Right forelimb (tissue), 1 donor: ENCODE results near the gene GPR162.

ENCODE experiments used
- DNase-seq: peaks from one replicate; pipeline ENCODE4 v3.0.0-alpha.2; 2018

Gene GPR162

DNA sequence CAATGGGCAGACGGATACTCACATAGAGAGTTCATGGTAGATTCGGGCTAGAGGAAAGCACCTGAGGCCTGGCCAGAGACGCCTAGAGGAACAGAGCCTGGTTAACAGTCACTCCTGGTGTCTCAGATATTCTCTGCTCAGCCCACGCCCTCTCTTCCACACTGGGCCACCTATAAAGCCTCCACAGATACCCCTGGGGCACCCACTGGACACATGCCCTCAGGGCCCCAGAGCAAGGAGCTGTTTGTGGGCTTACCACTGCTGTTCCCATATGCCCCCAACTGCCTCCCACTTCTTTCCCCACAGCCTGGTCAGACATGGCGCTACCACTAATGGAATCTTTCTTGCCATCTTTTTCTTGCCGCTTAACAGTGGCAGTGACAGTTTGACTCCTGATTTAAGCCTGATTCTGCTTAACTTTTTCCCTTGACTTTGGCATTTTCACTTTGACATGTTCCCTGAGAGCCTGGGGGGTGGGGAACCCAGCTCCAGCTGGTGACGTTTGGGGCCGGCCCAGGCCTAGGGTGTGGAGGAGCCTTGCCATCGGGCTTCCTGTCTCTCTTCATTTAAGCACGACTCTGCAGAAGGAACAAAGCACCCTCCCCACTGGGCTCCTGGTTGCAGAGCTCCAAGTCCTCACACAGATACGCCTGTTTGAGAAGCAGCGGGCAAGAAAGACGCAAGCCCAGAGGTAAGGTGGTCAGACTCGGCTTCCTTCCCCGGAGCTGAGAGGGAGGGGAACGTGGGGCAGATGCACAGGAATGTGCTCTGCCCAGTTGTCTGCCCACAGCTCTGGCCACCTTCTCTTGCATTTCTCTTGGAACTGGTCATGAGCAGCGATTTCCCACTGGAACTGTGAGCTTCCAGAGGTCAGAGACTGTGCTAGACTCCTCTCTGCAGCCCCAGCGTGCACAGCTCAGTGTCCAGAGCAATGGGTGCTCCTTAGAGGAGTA, 32.4 kb upstream of the GPR162 start, which contains the start of gene CD4:
TSS of gene CD4 (plus strand) at position 557 of the 953 bp plus-strand sequence. CDS start 10,611 bp downstream, outside the sequence.
- DNase-seq, result no peak

DNA sequence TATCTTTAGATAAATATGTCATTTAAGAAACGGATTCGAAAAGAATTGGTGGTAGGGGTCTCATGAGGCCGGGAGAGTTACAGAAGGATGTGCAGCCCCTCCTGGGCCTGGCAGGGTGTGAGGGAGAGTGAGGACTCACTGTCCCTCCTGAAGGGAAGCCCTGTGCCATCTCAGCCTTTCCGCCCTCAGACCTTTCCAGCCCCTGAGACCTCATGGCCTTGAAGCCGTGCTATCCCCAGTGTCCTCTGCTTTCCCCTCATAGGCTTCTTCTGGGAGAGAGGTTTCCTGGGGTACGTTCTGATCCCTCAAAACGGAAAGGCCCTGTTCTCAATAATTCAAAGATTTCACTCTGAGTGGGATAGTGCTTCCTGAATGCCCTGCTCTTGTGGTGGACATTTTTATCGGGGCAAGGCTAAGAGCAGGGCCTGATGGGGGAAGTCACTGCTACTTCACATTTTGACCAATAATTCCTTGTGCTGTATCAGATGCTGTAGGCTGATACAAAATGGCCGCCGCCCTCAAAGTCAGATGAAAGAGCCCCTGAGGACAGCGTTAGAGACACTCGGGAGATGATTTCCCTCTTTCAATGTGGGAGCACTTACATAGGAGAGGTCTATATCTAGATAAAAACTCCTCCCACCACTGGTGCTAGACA, 31.0 kb upstream of the GPR162 start:
- no peak for DNase-seq

DNA sequence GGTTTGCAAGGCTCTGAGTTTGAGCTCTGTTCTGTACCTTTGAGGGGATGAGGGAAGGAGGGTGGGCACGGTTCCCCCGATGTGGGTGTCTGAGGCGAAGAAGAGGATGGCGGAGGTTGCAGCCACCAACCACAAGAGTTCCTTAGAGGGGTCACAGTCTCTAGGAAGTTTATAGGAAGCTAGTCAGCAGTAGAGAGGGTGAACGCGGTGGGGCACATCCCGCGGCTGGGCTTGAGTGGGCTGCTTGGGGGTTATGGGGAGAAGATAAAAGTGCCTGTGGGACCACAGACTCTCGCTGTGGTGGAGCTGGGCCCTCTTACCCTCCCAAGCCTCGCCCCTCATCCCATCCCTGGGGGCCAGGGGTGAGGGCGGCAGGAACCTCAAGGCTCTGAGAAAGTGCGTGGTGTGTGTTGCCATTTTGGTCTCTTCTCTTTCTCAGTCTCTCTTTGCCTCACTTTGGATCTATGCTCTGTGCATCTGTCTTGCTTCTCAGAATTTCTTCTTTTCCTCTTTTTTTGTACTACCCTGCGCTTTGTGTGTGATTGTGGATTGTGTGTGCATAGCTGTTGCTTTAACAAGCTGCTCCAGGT, 29.6 kb upstream of the GPR162 start:
- DNase-seq, result no peak

DNA sequence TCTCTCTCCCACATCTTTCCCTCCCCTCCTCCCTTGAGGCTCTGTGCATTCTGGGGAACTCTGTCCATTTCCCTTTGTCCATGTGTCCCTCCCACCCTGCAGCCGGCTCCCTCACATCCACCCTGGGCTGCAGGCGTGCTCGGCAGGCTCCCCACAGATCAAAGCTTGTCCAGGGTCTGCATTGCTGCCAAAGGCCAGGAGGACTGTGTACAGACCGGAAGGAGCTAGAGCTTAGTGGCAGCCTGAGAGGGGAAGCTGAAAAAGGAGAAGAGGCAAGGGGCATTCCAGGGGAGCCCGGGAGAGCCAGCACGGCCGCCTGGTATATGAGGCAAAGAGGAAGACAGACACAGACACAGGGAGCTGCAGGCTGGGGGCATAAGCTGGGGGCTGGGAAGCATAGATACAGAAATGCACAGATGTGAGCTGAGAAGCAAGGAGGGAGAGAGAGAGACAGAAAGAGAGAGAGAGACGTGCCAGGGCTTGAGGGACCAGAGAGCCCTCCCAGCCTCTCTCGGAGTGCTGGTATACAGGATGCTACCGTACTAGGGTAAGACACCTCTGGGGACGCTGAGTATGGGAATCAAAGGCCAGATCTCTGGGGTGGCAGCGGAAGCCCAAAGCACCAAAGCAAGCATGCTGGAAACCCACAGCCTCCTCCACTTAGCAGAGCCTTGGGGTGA, 29.0 kb upstream of the GPR162 start:
- no peak for DNase-seq

DNA sequence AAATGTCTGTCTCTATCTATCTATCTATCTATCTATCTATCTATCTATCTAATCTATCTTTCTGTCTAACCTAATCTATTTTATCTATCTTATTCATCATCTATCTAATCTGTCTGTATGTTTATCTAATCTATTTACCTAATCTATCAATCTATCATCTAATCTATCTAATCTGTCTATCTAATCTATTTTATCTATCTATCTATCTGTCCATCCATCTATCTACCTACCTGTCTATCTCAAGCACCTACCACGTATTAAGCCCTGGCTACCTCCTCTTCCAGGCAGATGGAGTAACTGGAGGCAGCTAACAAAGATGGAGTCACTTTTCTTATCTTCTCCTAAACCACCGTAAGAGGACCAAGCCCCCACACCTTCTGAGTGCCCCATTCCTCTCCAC, 26.5 kb upstream of the GPR162 start:
- DNase-seq, result no peak

DNA sequence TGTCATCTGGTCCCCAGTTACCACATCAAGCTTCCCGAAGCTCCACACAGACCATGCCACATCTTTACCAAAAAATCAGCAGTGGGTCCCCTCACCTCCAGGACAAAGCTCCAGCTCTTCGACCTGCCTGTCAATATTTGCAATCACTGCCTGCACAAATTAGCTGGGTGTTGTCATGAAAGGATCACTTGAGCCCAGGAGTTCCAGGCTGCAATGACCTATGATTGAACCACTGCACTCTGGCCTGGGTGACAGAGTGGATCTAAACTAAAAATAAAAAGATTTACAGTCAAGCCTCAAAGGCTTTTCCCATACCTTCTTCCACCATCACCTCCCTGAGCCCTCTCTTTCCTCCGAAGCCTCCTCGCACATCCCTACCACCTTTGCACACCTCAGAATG, 25.0 kb upstream of the GPR162 start:
- DNase-seq, result no peak

DNA sequence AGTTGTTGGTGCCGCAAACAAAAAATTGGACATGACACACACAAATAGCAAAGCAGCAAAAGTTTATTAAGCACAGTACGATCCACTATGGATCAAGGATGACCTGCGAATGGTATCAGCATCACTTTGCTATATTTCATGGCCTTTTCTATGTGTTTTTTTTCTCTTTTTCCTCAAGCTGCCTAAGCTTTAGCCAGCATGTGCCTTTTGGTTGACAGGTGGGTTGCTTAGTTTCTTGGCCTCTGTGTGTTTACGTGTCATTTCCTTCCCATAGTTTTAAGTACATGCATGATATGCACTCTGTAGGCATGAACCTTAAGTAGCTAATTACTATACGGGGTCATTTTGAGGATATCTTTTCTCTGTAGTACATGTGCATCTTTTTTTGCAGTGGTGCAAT, 22.5 kb upstream of the GPR162 start:
- no peak for DNase-seq

DNA sequence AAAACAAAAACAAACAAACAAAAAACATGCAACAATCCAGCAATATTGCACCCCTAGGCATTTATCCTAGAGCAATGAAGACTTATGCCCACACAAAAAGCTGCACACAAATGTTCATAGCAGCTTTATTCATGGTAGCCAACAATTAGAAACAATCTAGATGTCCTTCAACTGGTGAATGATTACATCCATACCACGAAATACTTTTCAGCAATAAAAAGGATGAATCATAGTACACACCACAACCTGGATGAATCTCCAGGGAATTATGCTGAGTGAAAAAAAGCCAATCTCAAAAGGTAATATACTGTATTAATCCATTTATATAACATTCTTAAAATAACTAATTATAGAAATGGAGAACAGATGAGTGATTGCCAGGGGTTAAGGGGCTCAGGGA, 14.5 kb upstream of the GPR162 start:
- no peak for DNase-seq

DNA sequence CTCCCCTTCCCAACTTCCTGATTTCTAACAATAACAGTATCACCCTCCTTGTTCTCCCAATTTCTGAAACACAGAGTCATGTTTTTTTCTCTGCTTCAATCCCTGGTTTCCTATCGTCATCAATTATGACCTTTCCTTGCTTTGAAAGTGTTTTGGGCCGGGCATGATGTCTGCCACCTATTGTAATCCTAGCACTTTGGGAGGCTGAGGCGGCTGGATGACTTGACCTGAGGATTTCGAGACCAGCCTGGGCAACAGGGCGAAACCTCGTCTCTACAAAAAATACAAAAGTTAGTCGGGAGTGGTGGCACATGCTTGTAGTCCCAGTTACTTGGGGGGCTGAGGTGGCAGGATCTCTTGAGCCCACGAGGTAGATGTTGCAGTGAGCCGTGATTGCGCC, 12.6 kb upstream of the GPR162 start:
- no peak for DNase-seq

DNA sequence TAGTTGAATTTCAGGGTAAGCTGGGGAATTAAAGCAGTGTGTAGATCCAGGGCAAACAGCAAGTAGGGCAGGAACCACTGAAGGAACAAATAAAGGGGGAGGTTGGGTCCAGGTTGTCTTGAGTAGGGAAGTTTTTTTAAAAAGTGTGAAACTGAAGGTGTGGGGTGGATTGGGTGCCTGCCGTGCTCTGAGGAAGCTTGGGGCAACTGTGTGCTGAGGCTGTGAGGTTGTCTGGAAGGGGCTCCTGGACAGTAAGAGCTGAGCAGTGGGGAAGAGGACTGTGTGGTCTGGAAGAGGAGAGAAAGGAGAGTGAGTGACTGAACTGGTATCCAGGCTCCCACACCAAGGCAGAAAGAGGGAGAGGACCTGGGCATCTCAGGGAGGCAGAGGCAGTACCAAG, 10.9 kb upstream of the GPR162 start:
- DNase-seq, result no peak

DNA sequence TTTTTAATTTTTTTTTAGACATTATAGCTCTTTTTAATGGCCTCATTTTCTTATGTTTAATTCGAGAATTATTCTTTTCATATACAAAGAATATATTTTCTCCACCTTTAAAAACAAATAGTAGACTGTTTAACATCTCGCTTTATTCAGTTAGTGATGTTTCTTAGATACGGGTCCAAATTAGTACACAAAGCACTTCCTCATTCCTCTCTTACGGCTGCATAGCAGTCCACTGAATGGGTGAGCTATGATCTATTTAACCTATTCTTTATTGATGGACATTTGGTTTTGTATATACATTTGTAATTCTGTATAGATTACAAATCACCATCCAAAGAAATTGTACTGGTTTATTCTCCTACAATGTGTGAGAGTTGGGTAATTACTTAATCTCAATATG, 8.3 kb upstream of the GPR162 start:
- DNase-seq, result no peak

DNA sequence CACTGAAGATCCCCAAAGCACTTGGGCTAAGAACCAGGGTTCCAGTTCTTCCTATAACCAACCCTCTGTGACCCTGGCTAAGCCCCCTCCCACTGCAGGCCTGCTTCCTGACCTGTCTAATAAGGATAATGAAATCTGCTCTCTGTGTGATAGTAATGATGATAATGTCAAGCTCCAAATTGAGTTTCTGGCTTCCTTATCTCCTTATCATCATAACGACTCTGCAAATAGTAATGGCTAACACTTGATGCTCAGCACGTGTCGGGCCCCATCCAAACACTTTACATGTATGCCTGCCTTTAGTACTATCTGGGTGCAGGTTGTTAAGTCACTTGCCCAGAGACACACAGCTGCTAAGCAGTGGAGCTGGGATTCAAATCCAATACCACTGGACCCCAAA, 5.0 kb upstream of the GPR162 start:
- DNase-seq, result no peak

DNA sequence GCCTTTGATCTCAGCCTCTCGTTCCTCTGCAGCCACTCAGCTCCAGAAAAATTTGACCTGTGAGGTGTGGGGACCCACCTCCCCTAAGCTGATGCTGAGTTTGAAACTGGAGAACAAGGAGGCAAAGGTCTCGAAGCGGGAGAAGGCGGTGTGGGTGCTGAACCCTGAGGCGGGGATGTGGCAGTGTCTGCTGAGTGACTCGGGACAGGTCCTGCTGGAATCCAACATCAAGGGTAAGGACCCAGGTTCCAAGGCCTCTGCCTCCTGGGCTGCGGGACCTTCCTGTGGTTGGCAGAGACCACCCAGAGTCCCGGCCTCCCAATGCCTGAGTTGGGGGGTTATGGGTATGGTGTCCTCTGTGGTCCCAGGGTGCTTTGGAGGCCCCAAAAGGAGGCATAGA, 4.5 kb upstream of the GPR162 start:
- no peak for DNase-seq

DNA sequence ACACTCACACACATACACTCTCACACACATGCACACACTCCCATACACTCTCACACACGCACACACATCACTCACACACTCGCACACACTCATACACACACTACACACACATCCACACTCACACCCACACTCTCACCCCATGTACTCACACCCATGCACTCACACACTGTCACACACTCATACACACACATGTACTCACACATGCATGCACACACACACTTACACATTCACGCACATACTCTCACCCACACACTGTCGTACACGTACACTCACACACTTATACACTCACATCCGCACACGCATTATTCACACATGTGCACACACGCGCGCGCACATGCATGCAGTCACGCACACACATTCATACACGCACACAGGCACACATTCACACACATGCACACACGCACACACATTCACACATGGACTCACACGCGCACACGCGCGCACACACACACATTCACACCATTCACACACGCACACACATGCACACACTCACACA, 3.9 kb upstream of the GPR162 start:
- DNase-seq, result no peak

DNA sequence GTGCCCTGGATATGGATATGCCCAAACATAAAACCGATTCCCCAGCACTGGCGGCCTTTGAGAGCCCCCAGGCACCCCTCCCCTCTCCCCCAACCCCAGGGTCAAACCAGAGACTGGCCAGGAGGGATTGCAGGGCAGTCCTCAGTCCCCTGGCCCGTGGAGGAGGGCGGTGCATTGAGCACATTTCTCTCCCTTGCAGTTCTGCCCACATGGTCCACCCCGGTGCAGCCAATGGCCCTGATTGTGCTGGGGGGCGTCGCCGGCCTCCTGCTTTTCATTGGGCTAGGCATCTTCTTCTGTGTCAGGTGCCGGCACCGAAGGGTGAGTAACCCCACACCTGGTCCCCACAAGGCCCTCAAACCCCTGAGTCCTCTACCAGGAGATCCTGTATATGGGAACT, 3.4 kb upstream of the GPR162 start:
- DNase-seq, result no peak

DNA sequence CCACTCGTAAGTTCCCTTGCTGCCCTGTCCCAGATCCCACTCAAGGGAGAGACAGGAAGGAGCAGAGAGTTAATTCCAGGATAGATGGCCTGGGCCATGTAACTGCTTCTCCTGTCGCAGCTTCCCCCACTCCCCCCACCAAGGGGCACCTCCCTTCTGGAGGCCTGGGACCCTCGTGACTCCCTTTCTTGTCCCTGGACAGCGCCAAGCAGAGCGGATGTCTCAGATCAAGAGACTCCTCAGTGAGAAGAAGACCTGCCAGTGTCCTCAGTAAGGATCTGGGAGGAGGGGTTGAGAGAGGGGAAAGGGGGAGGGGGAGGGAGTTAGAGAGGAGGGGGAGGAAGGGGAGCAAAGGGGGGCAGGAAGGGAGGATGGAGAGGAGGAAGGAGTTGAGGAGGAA, 3.0 kb upstream of the GPR162 start:
- DNase-seq, result no peak

DNA sequence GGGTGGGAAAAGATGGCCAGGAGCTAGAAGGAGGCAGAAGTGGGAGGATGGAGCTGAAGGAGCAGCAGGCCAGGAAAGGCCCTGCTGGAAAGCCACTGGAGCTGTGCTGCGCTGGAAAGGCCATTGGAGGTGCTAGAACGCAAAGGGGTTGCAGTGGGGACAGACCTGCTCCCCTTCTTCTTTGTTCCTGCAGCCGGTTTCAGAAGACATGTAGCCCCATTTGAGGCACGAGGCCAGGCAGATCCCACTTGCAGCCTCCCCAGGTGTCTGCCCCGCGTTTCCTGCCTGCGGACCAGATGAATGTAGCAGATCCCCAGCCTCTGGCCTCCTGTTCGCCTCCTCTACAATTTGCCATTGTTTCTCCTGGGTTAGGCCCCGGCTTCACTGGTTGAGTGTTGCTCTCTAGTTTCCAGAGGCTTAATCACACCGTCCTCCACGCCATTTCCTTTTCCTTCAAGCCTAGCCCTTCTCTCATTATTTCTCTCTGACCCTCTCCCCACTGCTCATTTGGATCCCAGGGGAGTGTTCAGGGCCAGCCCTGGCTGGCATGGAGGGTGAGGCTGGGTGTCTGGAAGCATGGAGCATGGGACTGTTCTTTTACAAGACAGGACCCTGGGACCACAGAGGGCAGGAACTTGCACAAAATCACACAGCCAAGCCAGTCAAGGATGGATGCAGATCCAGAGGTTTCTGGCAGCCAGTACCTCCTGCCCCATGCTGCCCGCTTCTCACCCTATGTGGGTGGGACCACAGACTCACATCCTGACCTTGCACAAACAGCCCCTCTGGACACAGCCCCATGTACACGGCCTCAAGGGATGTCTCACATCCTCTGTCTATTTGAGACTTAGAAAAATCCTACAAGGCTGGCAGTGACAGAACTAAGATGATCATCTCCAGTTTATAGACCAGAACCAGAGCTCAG, 2.3 kb upstream of the GPR162 start:
- DNase-seq, result no peak

DNA sequence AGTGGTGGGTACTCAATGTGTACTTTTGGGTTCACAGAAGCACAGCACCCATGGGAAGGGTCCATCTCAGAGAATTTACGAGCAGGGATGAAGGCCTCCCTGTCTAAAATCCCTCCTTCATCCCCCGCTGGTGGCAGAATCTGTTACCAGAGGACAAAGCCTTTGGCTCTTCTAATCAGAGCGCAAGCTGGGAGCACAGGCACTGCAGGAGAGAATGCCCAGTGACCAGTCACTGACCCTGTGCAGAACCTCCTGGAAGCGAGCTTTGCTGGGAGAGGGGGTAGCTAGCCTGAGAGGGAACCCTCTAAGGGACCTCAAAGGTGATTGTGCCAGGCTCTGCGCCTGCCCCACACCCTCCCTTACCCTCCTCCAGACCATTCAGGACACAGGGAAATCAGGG, 1.5 kb upstream of the GPR162 start:
- no peak for DNase-seq

DNA sequence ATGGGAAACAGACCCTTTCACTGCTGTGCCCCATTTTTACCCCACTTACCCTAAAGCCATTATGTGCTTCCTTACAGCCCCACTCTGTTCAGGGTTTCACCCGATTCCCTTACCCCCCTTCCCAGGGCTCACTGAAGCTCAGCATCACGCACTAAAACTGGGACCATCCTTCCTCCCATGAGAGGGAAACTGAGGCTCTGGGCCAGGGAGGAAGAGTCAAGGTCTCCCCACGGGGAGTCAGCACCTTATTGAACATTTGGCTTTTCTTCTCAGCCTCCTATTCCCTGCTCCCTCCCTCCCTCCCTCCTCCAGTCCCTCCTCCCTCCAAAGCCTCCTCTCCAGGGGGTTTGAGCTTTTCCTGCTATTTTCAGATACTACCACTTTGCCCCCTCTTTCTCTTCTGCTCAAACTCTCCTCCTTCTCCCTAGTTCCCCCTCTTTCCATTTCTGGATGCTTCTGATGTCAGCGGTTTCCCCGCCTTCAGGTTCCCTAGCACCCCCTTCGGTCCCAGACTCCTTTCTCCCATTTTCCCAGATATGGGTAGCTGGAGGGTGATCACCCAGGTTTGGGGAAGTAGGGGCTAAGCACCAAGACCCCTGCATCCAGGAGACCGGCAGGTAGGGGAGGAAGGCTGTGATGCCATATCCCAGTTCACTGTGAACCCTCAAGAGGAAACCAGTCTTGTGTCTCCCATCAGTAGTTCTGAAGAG, 960 bp downstream of the GPR162 start:
- DNase-seq, result no peak

DNA sequence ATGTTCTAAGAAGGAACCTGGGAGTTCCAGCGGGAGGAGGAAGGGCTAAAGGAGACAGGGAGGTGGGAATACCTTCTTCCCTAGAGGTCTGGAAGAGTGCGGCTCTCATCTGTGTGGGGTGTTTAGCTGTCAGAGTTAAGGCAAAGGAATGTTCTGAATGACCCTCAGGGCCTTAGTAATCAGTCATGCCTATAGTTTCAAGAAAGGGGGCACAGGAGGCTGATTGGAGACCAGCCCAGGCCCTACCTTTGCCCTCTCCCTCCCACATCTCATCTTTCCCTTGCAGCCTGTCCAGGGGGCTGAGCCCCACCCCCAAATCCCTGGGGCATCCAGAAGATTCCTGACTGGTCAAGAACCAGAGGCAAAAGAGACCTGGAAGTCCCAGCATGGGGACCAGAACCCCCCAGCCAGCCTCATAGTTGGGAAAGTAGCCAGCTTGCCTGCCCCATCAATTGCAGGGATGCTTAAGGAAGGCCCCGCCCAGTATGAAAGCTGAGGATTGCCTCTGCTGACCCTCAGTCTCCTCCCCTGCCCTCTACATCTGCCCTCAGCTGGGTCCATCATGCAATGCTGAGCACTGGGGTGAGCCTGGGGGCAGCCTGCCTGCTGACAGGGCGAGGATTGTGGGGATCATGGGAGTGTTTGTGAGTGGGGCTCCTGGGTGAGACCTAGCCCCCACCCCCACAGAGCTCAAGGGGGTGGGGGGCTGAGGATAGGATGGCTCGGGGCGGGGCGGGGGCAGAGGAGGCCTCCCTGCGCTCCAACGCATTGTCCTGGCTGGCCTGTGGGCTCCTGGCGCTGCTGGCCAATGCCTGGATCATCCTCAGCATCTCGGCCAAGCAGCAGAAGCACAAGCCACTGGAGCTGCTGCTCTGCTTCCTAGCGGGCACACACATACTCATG, 1.8 kb downstream of the GPR162 start:
- DNase-seq, result no peak
